ENCODE data around the gene SORCS2. TPM values are rescaled to one million over a fixed set of nuclear protein-coding genes. Genes with fewer than 3 reads are reported as not detected.

SORCS2 gene
- total RNA-seq, 1 donor from 2014 or later, result 7.1 TPM

- H3K4me3 Mint-ChIP-seq, result no peak overlapping the region
- H3K36me3 Mint-ChIP-seq, result no peaks in the 10 kb centered on the region
- no peak for DNase-seq (ENCODE audit: low spot score in 2 of 2, unreplicated experiment in 2 of 2)
- peak overlapping the region; percentile 62 for H3K27ac Mint-ChIP-seq
- TF ChIP-seq CTCF (IDR thresholded peaks at IDR 0.05; ENCODE audit: unreplicated experiment), result no peak
- H3K27me3 Mint-ChIP-seq (ENCODE audit: low read depth), result no peaks in the 10 kb centered on the region
- H3K4me1 Mint-ChIP-seq, result peaks cover 11% of the 10 kb centered on the region
- H3K9me3 Mint-ChIP-seq, result peaks cover 12% of the 10 kb centered on the region
Observed at GRCh38 chr4:7436256-7436655, 243.9 kb downstream of the SORCS2 start.

GRCh38 chr4:7439699-7440098 is 247.4 kb downstream of the SORCS2 start:
- Mint-ChIP-seq H3K27ac (no peak overlapping the region), H3K9me3 (peaks cover 12% of the 10 kb centered on the region), H3K4me3 (no peak overlapping the region), H3K27me3 (ENCODE audit: low read depth) (no peaks in the 10 kb centered on the region), H3K36me3 (no peaks in the 10 kb centered on the region), H3K4me1 (peaks cover 11% of the 10 kb centered on the region)
- DNase-seq (ENCODE audit: low spot score in 2 of 2, unreplicated experiment in 2 of 2), result no peak
- TF ChIP-seq CTCF (IDR thresholded peaks at IDR 0.05; ENCODE audit: unreplicated experiment), result no peak

- Mint-ChIP-seq H3K9me3 (peaks cover 12% of the 10 kb centered on the region), H3K27ac (no peak overlapping the region), H3K4me1 (no peaks in the 10 kb centered on the region), H3K36me3 (no peaks in the 10 kb centered on the region), H3K4me3 (no peak overlapping the region), H3K27me3 (ENCODE audit: low read depth) (no peaks in the 10 kb centered on the region)
- TF ChIP-seq CTCF (IDR thresholded peaks at IDR 0.05; ENCODE audit: unreplicated experiment), result no peak
- DNase-seq (ENCODE audit: low spot score in 2 of 2, unreplicated experiment in 2 of 2), result no peak
Observed at GRCh38 chr4:7441201-7441600, 248.9 kb downstream of the SORCS2 start.

- Mint-ChIP-seq H3K9me3 (peaks cover 12% of the 10 kb centered on the region), H3K27me3 (ENCODE audit: low read depth) (peaks cover 6% of the 10 kb centered on the region), H3K27ac (no peak overlapping the region), H3K36me3 (no peaks in the 10 kb centered on the region), H3K4me1 (no peaks in the 10 kb centered on the region), H3K4me3 (no peak overlapping the region)
- TF ChIP-seq CTCF (IDR thresholded peaks at IDR 0.05; ENCODE audit: unreplicated experiment), result no peak
- DNase-seq (ENCODE audit: low spot score in 2 of 2, unreplicated experiment in 2 of 2), result no peak
Observed at GRCh38 chr4:7442574-7443162, 250.3 kb downstream of the SORCS2 start.

GRCh38 chr4:7444314-7444713 is 252.0 kb downstream of the SORCS2 start:
- H3K9me3 Mint-ChIP-seq, result peaks cover 3% of the 10 kb centered on the region
- no peak for DNase-seq (ENCODE audit: low spot score in 2 of 2, unreplicated experiment in 2 of 2)
- H3K27me3 Mint-ChIP-seq (ENCODE audit: low read depth), result peaks cover 9% of the 10 kb centered on the region
- H3K4me1 Mint-ChIP-seq, result no peaks in the 10 kb centered on the region
- TF ChIP-seq CTCF (IDR thresholded peaks at IDR 0.05; ENCODE audit: unreplicated experiment), result no peak
- no peak overlapping the region for H3K4me3 Mint-ChIP-seq
- no peaks in the 10 kb centered on the region for H3K36me3 Mint-ChIP-seq
- no peak overlapping the region for H3K27ac Mint-ChIP-seq

- no peak for TF ChIP-seq CTCF (IDR thresholded peaks at IDR 0.05; ENCODE audit: unreplicated experiment)
- Mint-ChIP-seq H3K4me1 (no peaks in the 10 kb centered on the region), H3K4me3 (no peak overlapping the region), H3K36me3 (no peaks in the 10 kb centered on the region), H3K27me3 (ENCODE audit: low read depth) (peaks cover 13% of the 10 kb centered on the region), H3K9me3 (no peaks in the 10 kb centered on the region), H3K27ac (no peak overlapping the region)
- DNase-seq (ENCODE audit: low spot score in 2 of 2, unreplicated experiment in 2 of 2), result no peak
Observed at GRCh38 chr4:7444731-7445130, 252.4 kb downstream of the SORCS2 start.

Data from mesothelial cell of epicardium (in vitro differentiated cells).